CD4-positive, alpha-beta T cell treated with Interleukin-1 beta for 1 hour (primary cell): Measurements from ENCODE around the gene VMP1.
"Not testable (repeated sequence)": the region's sequence is repeated elsewhere in the genome, so short reads cannot be mapped to it uniquely, and the experiment has no call there.

Experiments
- DNase-seq, 2 donors: peaks; one replicate each; pipeline ENCODE4 v3.0.0-alpha.2; 2020 to 2022

The VMP1 gene

GRCh38 chr17:59783221-59784047 lies 76.0 kb downstream of the VMP1 start:
- peak in 1 of 2 donors; percentile 46 for DNase-seq

GRCh38 chr17:59785091-59785799 lies 77.8 kb downstream of the VMP1 start:
- DNase-seq = no peak

GRCh38 chr17:59786213-59786535 lies 78.7 kb downstream of the VMP1 start:
- no peak for DNase-seq

- DNase-seq = peak; percentile 85 to 92
These were observed 79.3 kb downstream of the VMP1 start for GRCh38 chr17:59786536-59787319.

- DNase-seq = not testable (repeated sequence)
These were observed 82.4 kb downstream of the VMP1 start for GRCh38 chr17:59789849-59790248.

GRCh38 chr17:59790418-59790817 lies 83.0 kb downstream of the VMP1 start:
- DNase-seq = not testable (repeated sequence)

GRCh38 chr17:59790910-59791309 lies 83.5 kb downstream of the VMP1 start:
- DNase-seq = peak in 1 of 2 donors; percentile 7

- no peak for DNase-seq
These were observed 84.4 kb downstream of the VMP1 start for GRCh38 chr17:59791603-59792457.

- not testable (repeated sequence) for DNase-seq
These were observed 85.0 kb downstream of the VMP1 start for GRCh38 chr17:59792458-59792823.

- DNase-seq = no peak
These were observed 85.8 kb downstream of the VMP1 start for GRCh38 chr17:59793205-59793604.

GRCh38 chr17:59796138-59796537 lies 88.7 kb downstream of the VMP1 start:
- DNase-seq = no peak

- DNase-seq = no peak
These were observed 89.3 kb downstream of the VMP1 start for GRCh38 chr17:59796785-59797205.

GRCh38 chr17:59798111-59798510 lies 90.7 kb downstream of the VMP1 start:
- no peak for DNase-seq

GRCh38 chr17:59800530-59800942 lies 93.1 kb downstream of the VMP1 start:
- peak; percentile 9 to 23 for DNase-seq

- no peak for DNase-seq
These were observed 94.7 kb downstream of the VMP1 start for GRCh38 chr17:59802160-59802559.

GRCh38 chr17:59804901-59805465 lies 97.5 kb downstream of the VMP1 start:
- DNase-seq = no peak

- DNase-seq = not testable (repeated sequence)
These were observed 98.9 kb downstream of the VMP1 start for GRCh38 chr17:59806322-59806721.

- no peak for DNase-seq
These were observed 100.5 kb downstream of the VMP1 start for GRCh38 chr17:59807892-59808509.

GRCh38 chr17:59810894-59811153 lies 103.4 kb downstream of the VMP1 start:
- DNase-seq = no peak

- no peak for DNase-seq
These were observed 103.8 kb downstream of the VMP1 start for GRCh38 chr17:59811209-59811608.

- DNase-seq = no peak
These were observed 104.7 kb downstream of the VMP1 start for GRCh38 chr17:59812139-59812538.

GRCh38 chr17:59814276-59814675 lies 106.8 kb downstream of the VMP1 start:
- no peak for DNase-seq
